DND-41 (cell line): ENCODE results near the gene TMEM14C.
"Not testable (repeated sequence)": the region's sequence is repeated elsewhere in the genome, so short reads cannot be mapped to it uniquely, and the experiment has no call there.

Experiments used
- CTCF ChIP-seq: IDR thresholded peaks from 2 replicates; pipeline ENCODE4 v1.5.1; 2012; ENCODE audit warnings: borderline replicate concordance, low read length, moderate library complexity, mild to moderate bottlenecking; ENCODE audit not compliant: poor library complexity, severe bottlenecking; ENCODE audit errors: extremely low read depth
- EZH2 ChIP-seq: IDR thresholded peaks from 3 replicates; pipeline ENCODE4 v1.6.1; 2012; ENCODE audit warnings: borderline replicate concordance, low read depth, mild to moderate bottlenecking, moderate library complexity, low read length, inconsistent platforms; ENCODE audit not compliant: severe bottlenecking

- TF ChIP-seq CTCF, EZH2: not testable (repeated sequence)
Observed at GRCh38 chr6:10741643-10742042, 18.8 kb downstream of the TMEM14C start.
